Fibroblast of the aortic adventitia (primary cell): ENCODE results near the gene LINGO1. TPM values are rescaled to one million over a fixed set of nuclear protein-coding genes. Genes with fewer than 3 reads are reported as not detected.

Source experiments
- DNase-seq: peaks from one replicate; pipeline ENCODE4 v3.0.0-alpha.2; 2010; ENCODE audit warnings: low read depth
- H3K4me3 ChIP-seq: 2 replicates; pipeline ENCODE4 v1.5.1; 2011; ENCODE audit warnings: low read depth, mild to moderate bottlenecking, control low read depth, low read length, moderate library complexity
- total RNA-seq: library from RNA; depleted of rRNA; stranded (reverse); fragments of >200 nt; gene quantifications from 2 replicates; pipeline ENCODE4 v1.2.3, GENCODE V29; 2012; ENCODE audit warnings: low replicate concordance
- TF ChIP-seq, protein P1 (sequence below): IDR thresholded peaks from 2 replicates; pipeline ENCODE4 v1.5.1; 2011; ENCODE audit warnings: mild to moderate bottlenecking, low read length, control low read depth, inconsistent platforms; ENCODE audit not compliant: insufficient read depth

LINGO1 gene
- total RNA-seq, 1 donor = not detected

DNA sequence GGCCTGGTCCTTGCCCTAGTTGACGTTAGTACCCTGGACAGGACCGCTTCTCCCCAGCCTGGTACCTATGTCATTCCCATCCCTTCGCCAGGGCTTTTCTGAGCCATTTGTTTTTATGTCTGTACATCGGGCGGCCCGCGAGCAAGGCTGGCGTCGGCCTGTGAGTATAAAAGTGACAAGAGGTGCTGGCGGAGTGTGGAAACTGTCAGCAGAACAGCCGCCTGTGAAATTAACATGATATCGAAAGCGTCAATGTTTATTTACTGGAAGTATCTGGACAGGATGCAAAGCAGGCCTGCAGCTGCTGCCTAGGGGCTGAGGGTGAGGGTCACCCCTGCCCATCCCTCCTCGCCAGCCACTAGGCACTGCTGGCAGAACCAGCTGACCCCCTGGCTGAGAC is 33.4 kb downstream of the LINGO1 start:
- TF ChIP-seq, protein P1, sequence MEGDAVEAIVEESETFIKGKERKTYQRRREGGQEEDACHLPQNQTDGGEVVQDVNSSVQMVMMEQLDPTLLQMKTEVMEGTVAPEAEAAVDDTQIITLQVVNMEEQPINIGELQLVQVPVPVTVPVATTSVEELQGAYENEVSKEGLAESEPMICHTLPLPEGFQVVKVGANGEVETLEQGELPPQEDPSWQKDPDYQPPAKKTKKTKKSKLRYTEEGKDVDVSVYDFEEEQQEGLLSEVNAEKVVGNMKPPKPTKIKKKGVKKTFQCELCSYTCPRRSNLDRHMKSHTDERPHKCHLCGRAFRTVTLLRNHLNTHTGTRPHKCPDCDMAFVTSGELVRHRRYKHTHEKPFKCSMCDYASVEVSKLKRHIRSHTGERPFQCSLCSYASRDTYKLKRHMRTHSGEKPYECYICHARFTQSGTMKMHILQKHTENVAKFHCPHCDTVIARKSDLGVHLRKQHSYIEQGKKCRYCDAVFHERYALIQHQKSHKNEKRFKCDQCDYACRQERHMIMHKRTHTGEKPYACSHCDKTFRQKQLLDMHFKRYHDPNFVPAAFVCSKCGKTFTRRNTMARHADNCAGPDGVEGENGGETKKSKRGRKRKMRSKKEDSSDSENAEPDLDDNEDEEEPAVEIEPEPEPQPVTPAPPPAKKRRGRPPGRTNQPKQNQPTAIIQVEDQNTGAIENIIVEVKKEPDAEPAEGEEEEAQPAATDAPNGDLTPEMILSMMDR = no peak
- DNase-seq = no peak
- H3K4me3 ChIP-seq = no peak overlapping the region

DNA sequence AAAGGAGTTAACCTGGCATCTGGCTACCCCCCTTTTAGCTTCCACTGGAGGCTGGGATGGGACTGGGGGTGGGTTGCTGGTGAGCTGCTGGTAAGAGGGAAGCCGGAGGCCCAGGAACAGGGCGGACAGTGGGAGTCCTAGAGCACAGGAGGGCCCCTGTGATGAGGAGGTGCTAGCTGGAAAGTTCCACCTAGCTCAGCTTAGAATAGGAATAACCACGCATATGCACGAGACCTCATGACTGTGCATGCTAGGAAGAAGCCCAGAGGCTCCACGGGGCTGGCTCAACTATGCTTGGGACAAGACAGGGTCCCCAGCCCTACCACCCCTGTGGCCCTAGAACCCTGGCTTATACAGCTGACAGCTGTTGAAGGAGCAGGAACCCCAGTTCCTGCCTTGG is 34.1 kb downstream of the LINGO1 start:
- TF ChIP-seq, protein P1 = no peak
- no peak for DNase-seq
- H3K4me3 ChIP-seq = no peak overlapping the region

DNA sequence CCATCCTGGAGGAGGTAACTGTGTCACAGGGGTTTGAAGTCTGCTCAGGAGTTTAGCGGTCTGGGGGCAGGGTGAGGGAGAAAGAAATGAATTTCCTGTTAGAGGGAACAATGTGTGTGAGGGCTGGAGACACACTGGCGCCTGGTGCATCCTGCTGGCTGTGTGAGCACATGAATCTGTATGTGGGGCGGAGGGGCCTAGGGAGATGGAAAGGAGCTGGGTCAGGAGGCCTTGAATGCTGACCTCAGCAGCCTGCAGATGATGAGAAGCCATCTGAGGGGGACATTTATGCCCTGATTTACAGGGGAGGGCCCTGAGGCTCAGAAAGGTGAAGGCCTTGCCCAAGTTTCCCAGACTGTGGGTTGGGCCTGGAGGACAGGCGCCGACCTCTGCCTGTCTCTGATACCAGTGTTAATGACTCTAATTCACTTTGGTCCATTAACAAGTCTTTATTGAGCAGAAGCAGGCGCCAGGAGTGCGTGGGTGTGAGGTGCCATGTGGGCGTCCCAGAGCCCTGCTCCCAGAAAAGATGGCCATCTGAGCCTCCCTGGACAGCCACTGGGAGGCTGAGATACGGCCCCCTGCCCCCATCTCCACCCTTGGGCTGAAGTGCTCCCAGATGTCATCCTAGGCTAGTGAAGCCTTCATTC is 34.8 kb downstream of the LINGO1 start:
- no peak for DNase-seq
- H3K4me3 ChIP-seq = no peak overlapping the region
- TF ChIP-seq, protein P1 = no peak

DNA sequence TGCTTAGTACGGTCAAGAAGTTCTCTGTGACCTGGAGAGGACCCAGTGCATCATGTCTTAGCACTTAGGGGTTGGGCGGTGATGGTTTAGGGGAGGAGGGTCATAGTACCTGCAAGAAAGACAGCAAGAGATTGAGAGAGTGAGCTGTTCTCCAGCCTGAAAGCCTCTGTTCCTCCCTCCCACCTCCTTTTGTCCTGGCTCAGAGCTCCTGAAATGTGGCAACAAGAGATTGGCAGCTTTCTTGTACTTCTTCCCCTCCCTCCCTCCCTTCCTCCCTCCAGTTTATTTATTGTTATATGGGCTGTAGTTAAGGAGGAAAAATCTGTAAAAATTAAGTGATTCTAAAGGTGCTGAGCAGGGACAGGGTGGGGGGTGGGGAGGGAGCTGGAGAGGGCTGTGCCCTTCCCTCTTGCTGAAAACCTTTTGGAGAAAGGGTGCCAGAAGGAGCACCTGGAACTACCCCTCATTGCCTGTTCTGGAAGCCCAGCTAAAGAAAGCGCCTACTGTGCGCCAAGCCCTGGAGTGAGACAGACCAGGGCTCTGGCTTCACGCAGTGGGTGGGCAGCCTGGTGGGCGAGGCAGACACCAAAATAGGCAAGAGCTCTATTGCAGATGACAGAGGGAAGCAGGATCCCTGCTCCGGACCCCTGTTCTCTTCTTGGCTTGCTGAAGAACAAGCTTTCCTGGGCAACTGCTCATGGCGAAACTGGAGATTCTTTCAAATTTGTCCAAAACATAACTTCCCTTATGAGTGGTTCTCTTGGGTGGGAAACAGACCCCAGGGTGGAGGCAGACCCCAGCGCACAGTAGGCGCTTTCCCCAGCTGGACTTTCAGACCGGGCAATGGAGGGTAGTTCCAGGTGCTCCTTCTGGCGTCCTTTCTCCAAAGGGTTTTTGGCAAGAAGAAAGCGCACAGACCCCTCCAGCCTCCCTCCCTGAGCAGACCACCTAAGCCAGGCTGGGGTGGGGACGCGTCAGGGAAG is 35.6 kb downstream of the LINGO1 start:
- H3K4me3 ChIP-seq = no peak overlapping the region
- DNase-seq = no peak
- TF ChIP-seq, protein P1 = no peak

DNA sequence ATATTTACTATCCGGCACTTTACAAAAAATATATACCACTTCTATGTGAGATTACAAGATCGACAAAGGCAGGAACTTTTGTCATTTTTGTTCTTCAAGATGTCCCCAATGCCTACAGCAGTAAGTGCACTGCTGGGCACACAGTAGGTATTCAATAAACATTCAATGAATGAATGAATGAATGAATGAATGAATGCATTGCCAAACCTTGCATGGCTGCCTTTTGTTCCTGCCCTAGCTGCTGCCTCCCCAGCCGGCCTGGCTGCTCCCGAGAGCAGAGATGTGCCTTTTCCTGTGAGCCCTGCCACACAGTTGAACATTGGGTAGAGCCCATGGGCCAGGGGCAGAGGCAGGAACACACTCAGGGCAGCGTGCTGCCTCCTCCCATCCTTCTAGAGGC is 37.5 kb downstream of the LINGO1 start:
- DNase-seq = no peak
- TF ChIP-seq, protein P1 = no peak
- H3K4me3 ChIP-seq = no peak overlapping the region

DNA sequence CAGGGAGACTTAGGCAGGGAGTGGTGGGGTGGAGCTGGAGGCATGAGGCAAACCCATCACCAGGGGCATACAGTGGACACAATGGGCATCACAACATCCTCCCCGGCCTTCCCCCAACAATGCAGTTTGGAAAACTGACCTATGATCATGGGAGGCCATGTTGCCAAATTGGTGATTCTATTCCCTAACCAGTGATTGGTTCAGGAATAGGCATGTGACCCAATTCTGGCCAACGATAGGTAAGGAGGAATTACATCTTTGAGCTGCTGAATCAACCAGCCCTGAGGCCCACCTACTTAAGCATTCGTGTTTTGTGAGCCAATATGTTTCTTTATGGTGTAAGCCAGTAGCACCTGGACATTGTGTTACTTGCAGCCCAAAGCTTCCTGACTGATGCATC is 40.0 kb downstream of the LINGO1 start:
- TF ChIP-seq, protein P1 = no peak
- DNase-seq = no peak
- no peak overlapping the region for H3K4me3 ChIP-seq
